Heart left ventricle (tissue), 16 donors: ENCODE results near the gene RTF1. TPM values are rescaled to one million over a fixed set of nuclear protein-coding genes. Genes with fewer than 3 reads are reported as not detected.
"Not testable (repeated sequence)": the region's sequence is repeated elsewhere in the genome, so short reads cannot be mapped to it uniquely, and the experiment has no call there.

Experiments used
- ATAC-seq, 4 donors: fragments of 200-7000 bp; cut with Tn5 transposase; one replicate each; pipeline ENCODE4 v1.9.1; 2020 to 2022; ENCODE audit warnings: moderate library complexity in 4 of 4, mild to moderate bottlenecking in 3 of 4, moderate number of reproducible peaks in 1 of 4
- DNase-seq, 5 donors: peaks; one replicate each; pipeline ENCODE4 v3.0.0-alpha.2; 2020
- H3K27ac ChIP-seq, 12 donors: fragments of 200-600 bp; sonication (generic) in 4 of 12; one replicate each; pipeline versions ENCODE4 v1.5.0 to v1.8.0; 2016 to 2022; ENCODE audit warnings: mild to moderate bottlenecking in 2 of 12
- H3K27me3 ChIP-seq, 9 donors: fragments of 200-600 bp; sonication (generic) in 2 of 9; one replicate each; pipeline versions ENCODE4 v1.5.1 to v1.8.0; 2016 to 2022; ENCODE audit warnings: mild to moderate bottlenecking in 3 of 9
- H3K36me3 ChIP-seq, 9 donors: fragments of 200-600 bp; sonication (generic) in 2 of 9; one replicate each; pipeline versions ENCODE4 v1.5.0 to v1.8.0; 2018 to 2022; ENCODE audit warnings: mild to moderate bottlenecking in 2 of 9
- H3K4me1 ChIP-seq, 12 donors: fragments of 200-600 bp; sonication (generic) in 4 of 12; one replicate each; pipeline versions ENCODE4 v1.5.0 to v1.8.0; 2016 to 2022; ENCODE audit warnings: mild to moderate bottlenecking in 3 of 12
- H3K4me3 ChIP-seq, 12 donors: fragments of 200-600 bp; sonication (generic) in 4 of 12; one replicate each; pipeline versions ENCODE4 v1.5.0 to v1.8.0; 2017 to 2022; ENCODE audit warnings: mild to moderate bottlenecking in 9 of 12, moderate library complexity in 4 of 12
- H3K9me3 ChIP-seq, 12 donors: fragments of 200-600 bp; sonication (generic) in 4 of 12; one replicate each; pipeline versions ENCODE4 v1.5.0 to v1.8.0; 2016 to 2022; ENCODE audit warnings: mild to moderate bottlenecking in 1 of 12
- POLR2A ChIP-seq, 2 donors: fragments of 450-650 bp; IDR thresholded peaks; one replicate each; pipeline ENCODE4 v1.6.1; 2017; ENCODE audit warnings: antibody characterized with exemption in 2 of 2, mild to moderate bottlenecking in 2 of 2, moderate library complexity in 2 of 2
- WGBS, 4 donors: extraction: QIAGEN DNeasy Blood & Tissue Kit in 2 of 4; methylation state at CpG; one replicate each; pipeline versions ENCODE4 v1.1.5 to v1.1.7; 2013 to 2018; 5-methylcytosine and 5-hydroxymethylcytosine counted together
- intact Hi-C, 10 donors: fragments of 100-400 bp; cut with DNase I; formaldehyde crosslinking; loops; one replicate each; pipeline versions ENCODE4 v1.11.1 to v1.14.2; 2022
- polyA plus RNA-seq, 2 donors: library from polyadenylated mRNA; stranded (reverse); fragments of 200-250 nt; gene quantifications; one replicate each; pipeline ENCODE4 v1.2.3, GENCODE V29; 2013
- total RNA-seq, 9 donors: library from RNA; depleted of rRNA in 2 of 9; stranded (reverse); fragments of >200 nt in 2 of 9; fragmentation: NEBNext Ultra II Directional in 3 of 9; extraction: Animal tissue kit (Norgen Biotek cat#: 25700) in 3 of 9; gene quantifications; one replicate each; pipeline versions ENCODE4 v1.1.0 to v1.2.4, GENCODE V29; 2016 to 2023
- TF ChIP-seq, protein P1 (sequence below), 12 donors: fragments of 200-600 bp; sonication (generic) in 4 of 12; IDR thresholded peaks; one replicate each; pipeline versions ENCODE4 v1.5.0 to v1.8.0; 2018 to 2022; ENCODE audit warnings: antibody characterized with exemption in 12 of 12, mild to moderate bottlenecking in 5 of 12
- donor health status: ischemic (EF 13 %, LVEDD 7.1; RV severe dilation, severe dysfunction).
- donor health status: healthy with polysubstance abuse.
- donor health status: DM: no; HTN: yes; CAD: no.
- donor health status: DM: no; HTN: no; CAD: no.
- donor health status: ischemic (EF 25% LVEDD 6.9; RV normal size, moderate dysfunction).
- donor health status: ischemic (EF 25% LVEDD 5.7; RV mildly dilated, moderate dysfunction).
- donor health status: healthy.
- donor health status: DM: yes; HTN: yes; CAD: no.
- donor health status: ischemic (EF 35%, LVEDD 5.7; RV mildly dilated, moderate dysfunction).
- donor health status: nonischemic (EF 11% LVEDD 7.7; RV severe dilation, severe dysfunction).
- donor health status: DM: yes; HTN: yes; CAD: no.
- donor health status: PGD.
- donor health status: ischemic (EF 29% LVEDD 5.4; RV normal size, mild dysfunction).
- donor health status: nonischemic (EF 23%, LVEDD 6.1; RV moderate dilation, normal function).

The RTF1 gene
- total and polyA plus RNA-seq, 11 donors, result 16.5 to 33.3 (median 26.6) TPM

- no peak for ATAC-seq
- H3K9me3 ChIP-seq, result no peaks in the 10 kb centered on the region
- intact Hi-C loops, result no loop called here
- no peak overlapping the region for H3K4me3 ChIP-seq
- H3K4me1 ChIP-seq, result peaks cover 0 to 9% (median 0%) of the 10 kb centered on the region in 12 donors
- no peak for DNase-seq
- peaks cover 0 to 29% (median 17%) of the 10 kb centered on the region in 9 donors for H3K36me3 ChIP-seq
- 88 to 91% (median 90%) methylated on average over 4 of the region's 4 CpGs for WGBS, 4 donors
- no peaks in the 10 kb centered on the region for H3K27me3 ChIP-seq
- no peak overlapping the region for H3K27ac ChIP-seq
- TF ChIP-seq, protein P1, sequence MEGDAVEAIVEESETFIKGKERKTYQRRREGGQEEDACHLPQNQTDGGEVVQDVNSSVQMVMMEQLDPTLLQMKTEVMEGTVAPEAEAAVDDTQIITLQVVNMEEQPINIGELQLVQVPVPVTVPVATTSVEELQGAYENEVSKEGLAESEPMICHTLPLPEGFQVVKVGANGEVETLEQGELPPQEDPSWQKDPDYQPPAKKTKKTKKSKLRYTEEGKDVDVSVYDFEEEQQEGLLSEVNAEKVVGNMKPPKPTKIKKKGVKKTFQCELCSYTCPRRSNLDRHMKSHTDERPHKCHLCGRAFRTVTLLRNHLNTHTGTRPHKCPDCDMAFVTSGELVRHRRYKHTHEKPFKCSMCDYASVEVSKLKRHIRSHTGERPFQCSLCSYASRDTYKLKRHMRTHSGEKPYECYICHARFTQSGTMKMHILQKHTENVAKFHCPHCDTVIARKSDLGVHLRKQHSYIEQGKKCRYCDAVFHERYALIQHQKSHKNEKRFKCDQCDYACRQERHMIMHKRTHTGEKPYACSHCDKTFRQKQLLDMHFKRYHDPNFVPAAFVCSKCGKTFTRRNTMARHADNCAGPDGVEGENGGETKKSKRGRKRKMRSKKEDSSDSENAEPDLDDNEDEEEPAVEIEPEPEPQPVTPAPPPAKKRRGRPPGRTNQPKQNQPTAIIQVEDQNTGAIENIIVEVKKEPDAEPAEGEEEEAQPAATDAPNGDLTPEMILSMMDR (IDR thresholded peaks at IDR 0.05), result no peak
- TF ChIP-seq POLR2A (IDR thresholded peaks at IDR 0.05), result no peak
These were observed 18.3 kb downstream of the RTF1 start for GRCh38 chr15:41435037-41435786.

DNA sequence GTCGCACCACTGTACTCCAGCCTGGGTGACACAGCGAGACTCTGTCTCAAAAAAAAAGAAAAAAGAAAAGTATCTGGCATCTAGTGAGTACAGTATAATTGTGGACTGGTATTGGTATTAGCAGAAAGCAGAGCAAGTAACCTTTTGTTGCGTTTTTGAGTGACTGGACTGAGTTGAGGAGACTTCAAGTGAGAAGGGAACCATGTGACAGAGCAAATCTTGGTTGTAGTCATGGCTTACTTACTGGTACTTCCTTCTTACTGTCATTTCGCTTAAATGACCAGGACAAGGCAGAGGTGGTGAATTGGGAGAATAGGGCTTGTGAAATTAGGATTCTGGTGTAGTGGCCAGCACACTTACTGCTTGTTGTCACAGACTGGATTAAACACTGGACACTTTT lies 20.6 kb downstream of the RTF1 start:
- H3K4me3 ChIP-seq, result no peak overlapping the region
- no peaks in the 10 kb centered on the region for H3K27me3 ChIP-seq
- WGBS, 4 donors, result 92 to 98% (median 96%) methylated on average over 4 of the region's 4 CpGs
- H3K36me3 ChIP-seq, result peaks cover 0 to 51% (median 39%) of the 10 kb centered on the region in 9 donors
- H3K27ac ChIP-seq, result no peak overlapping the region
- no peaks in the 10 kb centered on the region for H3K9me3 ChIP-seq
- DNase-seq (no peak), ATAC-seq (no peak)
- peaks cover 0 to 9% (median 0%) of the 10 kb centered on the region in 12 donors for H3K4me1 ChIP-seq
- TF ChIP-seq, protein P1 (IDR thresholded peaks at IDR 0.05), result no peak
- no peak for TF ChIP-seq POLR2A (IDR thresholded peaks at IDR 0.05)
- intact Hi-C loops, result no loop called here

DNA sequence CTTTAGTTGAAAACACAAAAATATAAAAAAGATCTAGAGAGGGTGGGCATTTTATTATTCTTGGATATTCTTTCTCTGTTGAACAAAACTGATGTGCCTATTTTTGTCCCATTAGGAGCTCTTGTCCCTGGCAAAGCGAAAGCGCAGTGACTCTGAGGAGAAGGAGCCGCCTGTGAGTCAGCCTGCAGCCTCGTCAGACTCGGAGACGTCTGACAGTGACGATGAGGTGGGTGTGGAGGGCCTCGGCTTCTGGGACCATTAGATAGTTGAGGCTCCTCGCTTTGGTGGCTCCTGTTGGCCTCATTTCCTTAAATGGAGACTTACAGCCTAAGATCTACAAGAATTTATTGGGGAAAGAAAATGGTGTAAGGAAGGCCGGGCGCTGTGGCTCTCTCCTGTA lies 21.3 kb downstream of the RTF1 start:
- H3K27me3 ChIP-seq, result no peaks in the 10 kb centered on the region
- no peak for DNase-seq
- no peak overlapping the region for H3K4me3 ChIP-seq
- intact Hi-C loops, result no loop called here
- WGBS, 4 donors, result 86 to 92% (median 90%) methylated on average over 11 of the region's 11 CpGs
- H3K9me3 ChIP-seq, result no peaks in the 10 kb centered on the region
- H3K27ac ChIP-seq, result no peak overlapping the region
- H3K36me3 ChIP-seq, result peaks cover 0 to 54% (median 47%) of the 10 kb centered on the region in 9 donors
- H3K4me1 ChIP-seq, result peaks cover 0 to 9% (median 0%) of the 10 kb centered on the region in 12 donors
- TF ChIP-seq POLR2A (IDR thresholded peaks at IDR 0.05), result no peak
- TF ChIP-seq, protein P1 (IDR thresholded peaks at IDR 0.05), result no peak
- no peak for ATAC-seq

GRCh38 chr15:41438745-41439144 lies 21.9 kb downstream of the RTF1 start:
- H3K4me3 ChIP-seq, DNase-seq, intact Hi-C loops, H3K9me3 ChIP-seq, H3K27ac ChIP-seq, H3K4me1 ChIP-seq, ATAC-seq, H3K27me3 ChIP-seq: not testable (repeated sequence)
- H3K36me3 ChIP-seq, result peaks cover 0 to 54% (median 48%) of the 10 kb centered on the region in 9 donors
- WGBS, 4 donors, result 94 to 98% (median 94%) methylated on average over 5 of the region's 5 CpGs
